SU-DHL-6 (cell line): Measurements from ENCODE around the gene COL11A1.

Source experiments
- EZH2phosphoT487 ChIP-seq: fragments of 200-600 bp; sonication (generic), shearing (Covaris generic); conservative IDR thresholded peaks from 2 replicates; pipeline ENCODE4 v1.6.1; 2018; ENCODE audit warnings: mild to moderate bottlenecking, antibody characterized with exemption, low read length, moderate library complexity, mixed read lengths
- TF ChIP-seq, protein P1 (sequence below): fragments of 200-600 bp; sonication (generic); IDR thresholded peaks from one replicate; pipeline ENCODE4 v1.5.1; 2017; ENCODE audit warnings: antibody characterized with exemption, mild to moderate bottlenecking, low read length, moderate library complexity; ENCODE audit not compliant: insufficient read depth, poor library complexity, severe bottlenecking

DNA sequence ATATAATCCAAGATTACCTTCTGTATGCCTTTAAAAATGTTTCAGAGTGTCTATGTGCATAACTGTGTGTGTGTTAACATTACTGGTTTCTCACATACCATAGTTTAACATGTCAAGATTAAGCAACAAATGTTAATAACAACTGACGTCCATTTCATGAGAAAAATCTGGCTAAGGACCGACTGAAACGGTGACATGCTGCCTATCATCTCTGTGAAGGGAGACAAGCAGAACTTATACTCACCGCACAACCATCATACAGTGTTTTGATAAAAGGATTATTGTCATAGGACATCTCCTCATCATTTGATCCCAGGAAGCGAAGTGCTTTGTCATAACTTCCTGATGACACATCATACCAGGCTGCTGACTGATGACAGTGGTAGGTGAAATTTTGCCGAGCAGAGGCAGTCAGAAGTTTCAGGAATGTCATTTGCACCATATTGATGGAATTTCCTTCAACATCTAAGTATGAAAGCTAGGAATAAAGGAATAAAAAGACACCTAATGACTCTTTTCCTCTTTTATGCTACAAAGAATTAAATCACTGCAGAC lies 228.8 kb downstream of the COL11A1 start:
- no peak for TF ChIP-seq EZH2phosphoT487
- TF ChIP-seq, protein P1, sequence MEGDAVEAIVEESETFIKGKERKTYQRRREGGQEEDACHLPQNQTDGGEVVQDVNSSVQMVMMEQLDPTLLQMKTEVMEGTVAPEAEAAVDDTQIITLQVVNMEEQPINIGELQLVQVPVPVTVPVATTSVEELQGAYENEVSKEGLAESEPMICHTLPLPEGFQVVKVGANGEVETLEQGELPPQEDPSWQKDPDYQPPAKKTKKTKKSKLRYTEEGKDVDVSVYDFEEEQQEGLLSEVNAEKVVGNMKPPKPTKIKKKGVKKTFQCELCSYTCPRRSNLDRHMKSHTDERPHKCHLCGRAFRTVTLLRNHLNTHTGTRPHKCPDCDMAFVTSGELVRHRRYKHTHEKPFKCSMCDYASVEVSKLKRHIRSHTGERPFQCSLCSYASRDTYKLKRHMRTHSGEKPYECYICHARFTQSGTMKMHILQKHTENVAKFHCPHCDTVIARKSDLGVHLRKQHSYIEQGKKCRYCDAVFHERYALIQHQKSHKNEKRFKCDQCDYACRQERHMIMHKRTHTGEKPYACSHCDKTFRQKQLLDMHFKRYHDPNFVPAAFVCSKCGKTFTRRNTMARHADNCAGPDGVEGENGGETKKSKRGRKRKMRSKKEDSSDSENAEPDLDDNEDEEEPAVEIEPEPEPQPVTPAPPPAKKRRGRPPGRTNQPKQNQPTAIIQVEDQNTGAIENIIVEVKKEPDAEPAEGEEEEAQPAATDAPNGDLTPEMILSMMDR = no peak
